SK-N-SH treated with all-trans-retinoic acid at 6 μM for 48 hours (cell line): Measurements from ENCODE around the gene MGMT.

Experiments
- ATAC-seq: fragments of 200-7000 bp; cut with Tn5 transposase; 3 replicates; pipeline ENCODE4 v1.9.1; 2020; ENCODE audit warnings: mild to moderate bottlenecking, moderate library complexity
- ARNTL ChIP-seq: fragments of 450-650 bp; formaldehyde crosslinking; IDR thresholded peaks from 2 replicates; pipeline ENCODE4 v1.5.0; 2020; ENCODE audit warnings: low read depth, mild to moderate bottlenecking, moderate library complexity, borderline replicate concordance
- BACH2 ChIP-seq: fragments of 250-450 bp; sonication (Bioruptor Pico); IDR thresholded peaks from 2 replicates; pipeline ENCODE4 v1.9.0; 2021; ENCODE audit warnings: mild to moderate bottlenecking, borderline replicate concordance
- CSDC2 ChIP-seq: fragments of 250-450 bp; sonication (Bioruptor Pico); IDR thresholded peaks from 2 replicates; pipeline ENCODE4 v1.5.0; 2020; ENCODE audit warnings: mild to moderate bottlenecking, moderate library complexity
- ESRRG ChIP-seq: fragments of 250-450 bp; sonication (Bioruptor Pico); IDR thresholded peaks from 2 replicates; pipeline ENCODE4 v1.6.1; 2021; ENCODE audit warnings: mild to moderate bottlenecking
- GLIS3 ChIP-seq: fragments of 250-450 bp; sonication (Bioruptor Pico); IDR thresholded peaks from 2 replicates; pipeline ENCODE4 v1.5.0; 2020; ENCODE audit warnings: mild to moderate bottlenecking, moderate library complexity
- ISL1 ChIP-seq: fragments of 250-450 bp; sonication (Bioruptor Pico); IDR thresholded peaks from 2 replicates; pipeline ENCODE4 v2.1.2; 2022; ENCODE audit warnings: mild to moderate bottlenecking, moderate library complexity
- PPARA ChIP-seq: fragments of 250-450 bp; sonication (Bioruptor Pico); IDR thresholded peaks from 2 replicates; pipeline ENCODE4 v1.5.0; 2020; ENCODE audit warnings: mild to moderate bottlenecking, borderline replicate concordance
- RARB ChIP-seq: fragments of 250-450 bp; sonication (Bioruptor Pico); IDR thresholded peaks from 2 replicates; pipeline ENCODE4 v1.8.0; 2021; ENCODE audit warnings: mild to moderate bottlenecking, moderate library complexity
- SNAI2 ChIP-seq: fragments of 250-450 bp; sonication (Bioruptor Pico); IDR thresholded peaks from 2 replicates; pipeline ENCODE4 v1.5.0; 2020; ENCODE audit warnings: mild to moderate bottlenecking, moderate library complexity
- TCF4 ChIP-seq: fragments of 250-450 bp; sonication (Bioruptor Pico); IDR thresholded peaks from 2 replicates; pipeline ENCODE4 v1.8.0; 2021; ENCODE audit warnings: mild to moderate bottlenecking, moderate library complexity, borderline replicate concordance
- TOX ChIP-seq: fragments of 250-450 bp; sonication (Bioruptor Pico); IDR thresholded peaks from 2 replicates; pipeline ENCODE4 v1.8.0; 2021; ENCODE audit warnings: mild to moderate bottlenecking, moderate library complexity, borderline replicate concordance
- ZC3H10 ChIP-seq: fragments of 250-450 bp; sonication (Bioruptor Pico); IDR thresholded peaks from 2 replicates; pipeline ENCODE4 v1.5.1; 2021; ENCODE audit warnings: mild to moderate bottlenecking, moderate library complexity
- ZFP3 ChIP-seq: fragments of 250-450 bp; sonication (Bioruptor Pico); IDR thresholded peaks from 2 replicates; pipeline ENCODE4 v1.5.0; 2020; ENCODE audit warnings: mild to moderate bottlenecking, moderate library complexity
- ZNF565 ChIP-seq: fragments of 450-650 bp; formaldehyde crosslinking; conservative IDR thresholded peaks from 2 replicates; pipeline ENCODE4 v1.5.0; 2020; ENCODE audit warnings: low read depth, mild to moderate bottlenecking, moderate library complexity
- ZNF70 ChIP-seq: fragments of 450-650 bp; formaldehyde crosslinking; IDR thresholded peaks from 2 replicates; pipeline ENCODE4 v1.5.0; 2020; ENCODE audit warnings: mild to moderate bottlenecking, moderate library complexity
- ZNF8 ChIP-seq: fragments of 450-650 bp; formaldehyde crosslinking; IDR thresholded peaks from 2 replicates; pipeline ENCODE4 v1.5.0; 2020; ENCODE audit warnings: mild to moderate bottlenecking, moderate library complexity
- TF ChIP-seq, protein P1 (sequence below): fragments of 250-450 bp; sonication (Bioruptor Pico); IDR thresholded peaks from 2 replicates; pipeline ENCODE4 v1.8.0; 2021; ENCODE audit warnings: low read depth, mild to moderate bottlenecking, moderate library complexity, borderline replicate concordance
- TF ChIP-seq, protein P2 (sequence below): fragments of 250-450 bp; sonication (Bioruptor Pico); IDR thresholded peaks from 2 replicates; pipeline ENCODE4 v1.5.0; 2020; ENCODE audit warnings: mild to moderate bottlenecking, moderate library complexity
- TF ChIP-seq, protein P3 (sequence below): fragments of 250-450 bp; sonication (Bioruptor Pico); IDR thresholded peaks from 2 replicates; pipeline ENCODE4 v1.8.0; 2020; ENCODE audit warnings: mild to moderate bottlenecking, moderate library complexity, borderline replicate concordance
- TF ChIP-seq, protein P4 (sequence below): fragments of 250-450 bp; sonication (Bioruptor Pico); IDR thresholded peaks from 2 replicates; pipeline ENCODE4 v1.5.1; 2021; ENCODE audit warnings: mild to moderate bottlenecking, moderate library complexity
- TF ChIP-seq, protein P5 (sequence below): fragments of 250-450 bp; sonication (Bioruptor Pico); IDR thresholded peaks from 2 replicates; pipeline ENCODE4 v1.5.1; 2020; ENCODE audit warnings: low read depth, mild to moderate bottlenecking, moderate library complexity

The MGMT gene

DNA sequence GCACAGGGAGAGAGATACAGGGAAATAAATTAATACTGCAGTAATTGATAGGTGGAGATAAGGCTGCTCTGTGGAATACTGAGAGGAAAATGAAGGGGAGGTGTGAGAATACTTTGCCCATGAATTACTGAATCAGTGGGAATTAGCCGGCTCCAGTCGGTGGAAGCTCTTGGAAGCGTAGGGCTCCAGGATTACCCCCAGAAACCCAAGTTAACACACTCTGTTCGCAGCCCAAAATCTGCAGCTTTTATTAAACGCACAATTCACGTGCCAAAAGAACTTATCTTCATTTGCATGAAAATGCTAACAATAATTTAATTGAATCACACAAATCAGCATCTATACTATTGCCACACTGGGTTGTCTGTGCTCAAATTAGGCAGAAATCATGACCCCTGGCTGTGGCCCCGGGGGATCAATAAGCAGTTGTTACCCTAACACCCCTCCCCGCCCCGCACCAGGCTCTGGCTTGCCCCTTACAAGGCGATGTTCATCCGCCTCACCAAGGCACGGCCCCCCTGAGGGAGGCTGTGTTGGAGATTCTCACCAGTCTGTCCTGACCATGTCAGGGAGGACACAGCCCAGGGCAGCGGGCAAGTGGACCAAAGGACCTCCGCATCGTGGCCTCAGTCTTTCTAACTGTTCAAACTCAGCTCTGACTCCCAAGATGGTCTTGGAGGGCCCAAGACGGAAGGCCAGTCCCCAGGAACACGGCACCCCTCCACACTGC is 48.4 kb upstream of the MGMT start:
- no peak for ATAC-seq
- TF ChIP-seq TOX (CRISPR knock-in tag) (no peak), PPARA (CRISPR knock-in tag) (no peak), GLIS3 (CRISPR knock-in tag) (no peak), SNAI2 (CRISPR knock-in tag) (no peak), ARNTL (CRISPR knock-in tag) (no peak), RARB (no peak), ZNF565 (CRISPR knock-in tag) (no peak), ZNF70 (CRISPR knock-in tag) (no peak), CSDC2 (CRISPR knock-in tag) (no peak), ISL1 (CRISPR knock-in tag) (no peak), ZFP3 (CRISPR knock-in tag) (no peak), ZC3H10 (CRISPR knock-in tag) (no peak), ZNF8 (CRISPR knock-in tag) (no peak), BACH2 (CRISPR knock-in tag) (no peak), TCF4 (no peak)
- TF ChIP-seq, protein P1, sequence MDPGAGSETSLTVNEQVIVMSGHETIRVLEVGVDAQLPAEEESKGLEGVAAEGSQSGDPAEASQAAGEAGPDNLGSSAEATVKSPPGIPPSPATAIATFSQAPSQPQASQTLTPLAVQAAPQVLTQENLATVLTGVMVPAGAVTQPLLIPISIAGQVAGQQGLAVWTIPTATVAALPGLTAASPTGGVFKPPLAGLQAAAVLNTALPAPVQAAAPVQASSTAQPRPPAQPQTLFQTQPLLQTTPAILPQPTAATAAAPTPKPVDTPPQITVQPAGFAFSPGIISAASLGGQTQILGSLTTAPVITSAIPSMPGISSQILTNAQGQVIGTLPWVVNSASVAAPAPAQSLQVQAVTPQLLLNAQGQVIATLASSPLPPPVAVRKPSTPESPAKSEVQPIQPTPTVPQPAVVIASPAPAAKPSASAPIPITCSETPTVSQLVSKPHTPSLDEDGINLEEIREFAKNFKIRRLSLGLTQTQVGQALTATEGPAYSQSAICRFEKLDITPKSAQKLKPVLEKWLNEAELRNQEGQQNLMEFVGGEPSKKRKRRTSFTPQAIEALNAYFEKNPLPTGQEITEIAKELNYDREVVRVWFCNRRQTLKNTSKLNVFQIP (CRISPR knock-in tag) = no peak
- TF ChIP-seq, protein P2, sequence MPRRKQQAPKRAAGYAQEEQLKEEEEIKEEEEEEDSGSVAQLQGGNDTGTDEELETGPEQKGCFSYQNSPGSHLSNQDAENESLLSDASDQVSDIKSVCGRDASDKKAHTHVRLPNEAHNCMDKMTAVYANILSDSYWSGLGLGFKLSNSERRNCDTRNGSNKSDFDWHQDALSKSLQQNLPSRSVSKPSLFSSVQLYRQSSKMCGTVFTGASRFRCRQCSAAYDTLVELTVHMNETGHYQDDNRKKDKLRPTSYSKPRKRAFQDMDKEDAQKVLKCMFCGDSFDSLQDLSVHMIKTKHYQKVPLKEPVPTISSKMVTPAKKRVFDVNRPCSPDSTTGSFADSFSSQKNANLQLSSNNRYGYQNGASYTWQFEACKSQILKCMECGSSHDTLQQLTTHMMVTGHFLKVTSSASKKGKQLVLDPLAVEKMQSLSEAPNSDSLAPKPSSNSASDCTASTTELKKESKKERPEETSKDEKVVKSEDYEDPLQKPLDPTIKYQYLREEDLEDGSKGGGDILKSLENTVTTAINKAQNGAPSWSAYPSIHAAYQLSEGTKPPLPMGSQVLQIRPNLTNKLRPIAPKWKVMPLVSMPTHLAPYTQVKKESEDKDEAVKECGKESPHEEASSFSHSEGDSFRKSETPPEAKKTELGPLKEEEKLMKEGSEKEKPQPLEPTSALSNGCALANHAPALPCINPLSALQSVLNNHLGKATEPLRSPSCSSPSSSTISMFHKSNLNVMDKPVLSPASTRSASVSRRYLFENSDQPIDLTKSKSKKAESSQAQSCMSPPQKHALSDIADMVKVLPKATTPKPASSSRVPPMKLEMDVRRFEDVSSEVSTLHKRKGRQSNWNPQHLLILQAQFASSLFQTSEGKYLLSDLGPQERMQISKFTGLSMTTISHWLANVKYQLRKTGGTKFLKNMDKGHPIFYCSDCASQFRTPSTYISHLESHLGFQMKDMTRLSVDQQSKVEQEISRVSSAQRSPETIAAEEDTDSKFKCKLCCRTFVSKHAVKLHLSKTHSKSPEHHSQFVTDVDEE (CRISPR knock-in tag) = no peak
- TF ChIP-seq, protein P3, sequence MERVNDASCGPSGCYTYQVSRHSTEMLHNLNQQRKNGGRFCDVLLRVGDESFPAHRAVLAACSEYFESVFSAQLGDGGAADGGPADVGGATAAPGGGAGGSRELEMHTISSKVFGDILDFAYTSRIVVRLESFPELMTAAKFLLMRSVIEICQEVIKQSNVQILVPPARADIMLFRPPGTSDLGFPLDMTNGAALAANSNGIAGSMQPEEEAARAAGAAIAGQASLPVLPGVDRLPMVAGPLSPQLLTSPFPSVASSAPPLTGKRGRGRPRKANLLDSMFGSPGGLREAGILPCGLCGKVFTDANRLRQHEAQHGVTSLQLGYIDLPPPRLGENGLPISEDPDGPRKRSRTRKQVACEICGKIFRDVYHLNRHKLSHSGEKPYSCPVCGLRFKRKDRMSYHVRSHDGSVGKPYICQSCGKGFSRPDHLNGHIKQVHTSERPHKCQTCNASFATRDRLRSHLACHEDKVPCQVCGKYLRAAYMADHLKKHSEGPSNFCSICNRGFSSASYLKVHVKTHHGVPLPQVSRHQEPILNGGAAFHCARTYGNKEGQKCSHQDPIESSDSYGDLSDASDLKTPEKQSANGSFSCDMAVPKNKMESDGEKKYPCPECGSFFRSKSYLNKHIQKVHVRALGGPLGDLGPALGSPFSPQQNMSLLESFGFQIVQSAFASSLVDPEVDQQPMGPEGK (CRISPR knock-in tag) = no peak
- TF ChIP-seq, protein P4, sequence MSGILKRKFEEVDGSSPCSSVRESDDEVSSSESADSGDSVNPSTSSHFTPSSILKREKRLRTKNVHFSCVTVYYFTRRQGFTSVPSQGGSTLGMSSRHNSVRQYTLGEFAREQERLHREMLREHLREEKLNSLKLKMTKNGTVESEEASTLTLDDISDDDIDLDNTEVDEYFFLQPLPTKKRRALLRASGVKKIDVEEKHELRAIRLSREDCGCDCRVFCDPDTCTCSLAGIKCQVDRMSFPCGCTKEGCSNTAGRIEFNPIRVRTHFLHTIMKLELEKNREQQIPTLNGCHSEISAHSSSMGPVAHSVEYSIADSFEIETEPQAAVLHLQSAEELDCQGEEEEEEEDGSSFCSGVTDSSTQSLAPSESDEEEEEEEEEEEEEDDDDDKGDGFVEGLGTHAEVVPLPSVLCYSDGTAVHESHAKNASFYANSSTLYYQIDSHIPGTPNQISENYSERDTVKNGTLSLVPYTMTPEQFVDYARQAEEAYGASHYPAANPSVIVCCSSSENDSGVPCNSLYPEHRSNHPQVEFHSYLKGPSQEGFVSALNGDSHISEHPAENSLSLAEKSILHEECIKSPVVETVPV = no peak

DNA sequence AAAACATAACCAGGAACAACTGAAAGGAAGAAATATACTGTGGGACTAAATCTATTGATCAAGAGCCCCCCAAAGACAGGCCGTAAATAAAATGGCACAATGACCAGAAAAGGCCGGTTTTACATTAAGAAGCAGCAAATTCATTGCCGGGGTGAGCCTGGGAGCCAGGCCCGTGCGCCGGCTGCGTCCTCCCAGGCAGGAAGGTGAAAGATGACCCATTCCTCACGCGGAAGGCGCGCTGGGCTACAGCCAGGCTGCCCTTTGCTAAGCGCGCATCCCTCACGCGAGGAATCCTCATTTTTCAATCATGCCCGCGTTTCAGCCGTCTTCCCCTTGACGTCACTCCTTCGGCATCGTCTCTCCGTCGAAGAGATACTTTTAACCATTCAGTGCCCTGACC is 47.6 kb upstream of the MGMT start:
- ATAC-seq = no peak
- TF ChIP-seq, protein P5, sequence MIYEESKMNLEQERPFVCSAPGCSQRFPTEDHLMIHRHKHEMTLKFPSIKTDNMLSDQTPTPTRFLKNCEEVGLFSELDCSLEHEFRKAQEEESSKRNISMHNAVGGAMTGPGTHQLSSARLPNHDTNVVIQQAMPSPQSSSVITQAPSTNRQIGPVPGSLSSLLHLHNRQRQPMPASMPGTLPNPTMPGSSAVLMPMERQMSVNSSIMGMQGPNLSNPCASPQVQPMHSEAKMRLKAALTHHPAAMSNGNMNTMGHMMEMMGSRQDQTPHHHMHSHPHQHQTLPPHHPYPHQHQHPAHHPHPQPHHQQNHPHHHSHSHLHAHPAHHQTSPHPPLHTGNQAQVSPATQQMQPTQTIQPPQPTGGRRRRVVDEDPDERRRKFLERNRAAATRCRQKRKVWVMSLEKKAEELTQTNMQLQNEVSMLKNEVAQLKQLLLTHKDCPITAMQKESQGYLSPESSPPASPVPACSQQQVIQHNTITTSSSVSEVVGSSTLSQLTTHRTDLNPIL (CRISPR knock-in tag) = no peak
- no peak for TF ChIP-seq BACH2 (CRISPR knock-in tag)
- no peak for TF ChIP-seq ESRRG (CRISPR knock-in tag)
- TF ChIP-seq TCF4 = no peak
- TF ChIP-seq ZNF565 (CRISPR knock-in tag) = no peak
- TF ChIP-seq, protein P1 (CRISPR knock-in tag) = no peak
- TF ChIP-seq GLIS3 (CRISPR knock-in tag) = no peak
- no peak for TF ChIP-seq ZC3H10 (CRISPR knock-in tag)
- no peak for TF ChIP-seq ARNTL (CRISPR knock-in tag)
- no peak for TF ChIP-seq TOX (CRISPR knock-in tag)
- TF ChIP-seq SNAI2 (CRISPR knock-in tag) = no peak
- TF ChIP-seq, protein P4 = no peak
- TF ChIP-seq PPARA (CRISPR knock-in tag) = no peak
